K562 (cell line): ENCODE data around the gene TNIK. TPM values are rescaled to one million over a fixed set of nuclear protein-coding genes. Genes with fewer than 3 reads are reported as not detected.

Experiments
- ATF2 ChIP-seq: sonication (generic); formaldehyde crosslinking; IDR thresholded peaks from 2 replicates; pipeline ENCODE4 v1.8.1; 2022; ENCODE audit warnings: missing genetic modification reagents
- CGGBP1 ChIP-seq: fragments of 250-450 bp; sonication (Bioruptor Pico); IDR thresholded peaks from 2 replicates; pipeline ENCODE4 v1.9.0; 2021; ENCODE audit warnings: mild to moderate bottlenecking
- L3MBTL2 ChIP-seq: fragments of 450-650 bp; IDR thresholded peaks from 2 replicates; pipeline ENCODE4 v1.6.1; 2016; ENCODE audit warnings: mild to moderate bottlenecking, moderate library complexity
- NFIC ChIP-seq: fragments of 450-650 bp; IDR thresholded peaks from 2 replicates; pipeline ENCODE4 v1.6.1; 2017; ENCODE audit warnings: mild to moderate bottlenecking, inconsistent platforms
- POU5F1 ChIP-seq: fragments of 150-350 bp; IDR thresholded peaks from 2 replicates; pipeline ENCODE4 v1.6.1; 2014; ENCODE audit warnings: borderline replicate concordance, low read length, low read depth, mild to moderate bottlenecking; ENCODE audit not compliant: partially characterized antibody
- THRA ChIP-seq: fragments of 450-650 bp; IDR thresholded peaks from 2 replicates; pipeline ENCODE4 v1.6.1; 2017; ENCODE audit warnings: mild to moderate bottlenecking, moderate library complexity
- ZC3H8 ChIP-seq: fragments of 450-650 bp; IDR thresholded peaks from 2 replicates; pipeline ENCODE4 v1.6.1; 2017
- ZNF407 ChIP-seq: fragments of 450-650 bp; IDR thresholded peaks from 2 replicates; pipeline ENCODE4 v1.6.1; 2016; ENCODE audit warnings: low read depth
- polyA plus RNA-seq, 8 experiments: library from polyadenylated mRNA; depleted of rRNA in 4 of 8; stranded (reverse) in 5 of 8; unstranded in 3 of 8; fragments of >200 nt; fragmentation: Nextera tagmentation in 2 of 8; fragmentation: Illumina TruSeq in 1 of 8; extraction: Ambion mirVana in 2 of 8; extraction: Trizol in 1 of 8; gene quantifications; 2 replicates each; pipeline versions ENCODE4 v1.2.1 to v1.2.3, GENCODE V29; 2011 to 2014; ENCODE audit warnings: inconsistent platforms in 1 of 8, missing spikeins in 1 of 8
- total RNA-seq, 7 experiments: library from RNA; depleted of rRNA in 6 of 7; stranded (reverse); fragments of >200 nt in 6 of 7; fragmentation: Illumina TruSeq in 2 of 7; extraction: Trizol in 2 of 7; gene quantifications; 2 replicates each; pipeline versions ENCODE4 v1.2.1 to v1.2.3, GENCODE V29; 2011 to 2021; ENCODE audit warnings: low replicate concordance in 1 of 7

Gene TNIK
- total and polyA plus RNA-seq, 9 of the 15 experiments (the other 6 are each of a cell fraction or from before 2014, with no cell fraction given), result 6.6 to 39.0 (median 24.7) TPM

GRCh38 chr3:171468296-171468906 lies 8.2 kb upstream of the TNIK start (continued):
- TF ChIP-seq THRA (no peak), POU5F1 (no peak), L3MBTL2 (0 out of 2 replicates have a peak, but pooled peaks have one; percentile 19), CGGBP1 (CRISPR knock-in tag) (no peak), ATF2 (CRISPR knock-in tag) (no peak), NFIC (no peak), ZNF407 (no peak), ZC3H8 (no peak)
